K562 (cell line): ENCODE results near the gene MED16. TPM values are rescaled to one million over a fixed set of nuclear protein-coding genes. Genes with fewer than 3 reads are reported as not detected.

Source experiments
- CAMTA2 ChIP-seq: fragments of 250-450 bp; sonication (Bioruptor Pico); conservative IDR thresholded peaks from 2 replicates; pipeline ENCODE4 v1.5.1; 2022
- CCNT2 ChIP-seq: IDR thresholded peaks from 2 replicates; pipeline ENCODE4 v1.6.1; 2011; ENCODE audit warnings: borderline replicate concordance, low read depth, mild to moderate bottlenecking, moderate library complexity, mixed read lengths, low read length; ENCODE audit not compliant: insufficient read length; ENCODE audit errors: extremely low read depth
- CTCF ChIP-seq, 3 experiments: IDR thresholded peaks in 2 of 3; conservative IDR thresholded peaks in 1 of 3; 2 replicates each; pipeline ENCODE4 v1.5.1; 2011 to 2012; ENCODE audit warnings: low read length in 3 of 3, mild to moderate bottlenecking in 3 of 3, control low read depth in 2 of 3, improper control_type of control experiment in 1 of 3, inconsistent platforms in 1 of 3, low read depth in 1 of 3, mixed read lengths in 1 of 3, moderate library complexity in 1 of 3; ENCODE audit not compliant: insufficient read depth in 2 of 3
- EZH2 ChIP-seq: IDR thresholded peaks from 2 replicates; pipeline ENCODE4 v1.6.1; 2012; ENCODE audit warnings: low read depth, mild to moderate bottlenecking, inconsistent platforms, low read length, borderline replicate concordance
- FOXP1 ChIP-seq: sonication (generic); formaldehyde crosslinking; IDR thresholded peaks from 2 replicates; pipeline ENCODE4 v1.8.0; 2022; ENCODE audit warnings: mild to moderate bottlenecking, missing genetic modification reagents
- HINFP ChIP-seq: fragments of 450-650 bp; conservative IDR thresholded peaks from 2 replicates; pipeline ENCODE4 v1.6.1; 2016; ENCODE audit warnings: missing genetic modification characterization, low read depth, mild to moderate bottlenecking, control low read depth, missing compliant biosample characterization
- HNRNPK ChIP-seq: fragments of 200-400 bp; formaldehyde crosslinking; IDR thresholded peaks from one replicate; pipeline ENCODE4 v1.6.1; 2018; ENCODE audit warnings: mild to moderate bottlenecking, low read depth, low read length; ENCODE audit not compliant: poor library complexity, severe bottlenecking
- KAT7 ChIP-seq: sonication (generic); formaldehyde crosslinking; IDR thresholded peaks from 2 replicates; pipeline ENCODE4 v1.8.0; 2022; ENCODE audit warnings: missing genetic modification reagents, mild to moderate bottlenecking, borderline replicate concordance
- MEF2A ChIP-seq: IDR thresholded peaks from 2 replicates; pipeline ENCODE4 v1.6.1; 2011; ENCODE audit warnings: low read depth, mild to moderate bottlenecking, low read length, moderate library complexity; ENCODE audit not compliant: control insufficient read depth
- MYNN ChIP-seq, 2 experiments: sonication (generic); formaldehyde crosslinking in 1 of 2; IDR thresholded peaks; 2 replicates each; pipeline versions ENCODE4 v1.5.0 to v1.6.1; 2016 to 2020; ENCODE audit warnings: antibody characterized with exemption in 1 of 2, missing genetic modification reagents in 1 of 2
- NFATC3 ChIP-seq: fragments of 450-650 bp; IDR thresholded peaks from 2 replicates; pipeline ENCODE4 v1.6.1; 2017; ENCODE audit warnings: mild to moderate bottlenecking
- PCBP1 ChIP-seq: fragments of 200-400 bp; formaldehyde crosslinking; IDR thresholded peaks from 2 replicates; pipeline ENCODE4 v1.6.1; 2018; ENCODE audit warnings: mild to moderate bottlenecking, low read depth, low read length; ENCODE audit not compliant: poor library complexity, severe bottlenecking
- ZBTB7A ChIP-seq: IDR thresholded peaks from 2 replicates; pipeline ENCODE4 v1.6.1; 2011; ENCODE audit warnings: low read depth, mild to moderate bottlenecking, low read length, moderate library complexity, borderline replicate concordance; ENCODE audit not compliant: control insufficient read depth
- ZNF696 ChIP-seq: fragments of 250-450 bp; sonication (Bioruptor Pico); conservative IDR thresholded peaks from 2 replicates; pipeline ENCODE4 v1.4.0; 2020; ENCODE audit warnings: mild to moderate bottlenecking, moderate library complexity
- polyA plus RNA-seq, 8 experiments: library from polyadenylated mRNA; depleted of rRNA in 4 of 8; stranded (reverse) in 5 of 8; unstranded in 3 of 8; fragments of >200 nt; fragmentation: Nextera tagmentation in 2 of 8; fragmentation: Illumina TruSeq in 1 of 8; extraction: Ambion mirVana in 2 of 8; extraction: Trizol in 1 of 8; gene quantifications; 2 replicates each; pipeline versions ENCODE4 v1.2.1 to v1.2.3, GENCODE V29; 2011 to 2014; ENCODE audit warnings: inconsistent platforms in 1 of 8, missing spikeins in 1 of 8
- total RNA-seq, 7 experiments: library from RNA; depleted of rRNA in 6 of 7; stranded (reverse); fragments of >200 nt in 6 of 7; fragmentation: Illumina TruSeq in 2 of 7; extraction: Trizol in 2 of 7; gene quantifications; 2 replicates each; pipeline versions ENCODE4 v1.2.1 to v1.2.3, GENCODE V29; 2011 to 2021; ENCODE audit warnings: low replicate concordance in 1 of 7
- TF ChIP-seq, protein P1 (sequence below): fragments of 450-650 bp; formaldehyde crosslinking; IDR thresholded peaks from 2 replicates; pipeline ENCODE4 v1.4.0; 2022; ENCODE audit warnings: mild to moderate bottlenecking, moderate library complexity
- TF ChIP-seq, protein P2 (sequence below): fragments of 450-650 bp; IDR thresholded peaks from 2 replicates; pipeline ENCODE4 v1.7.1; 2018; ENCODE audit warnings: mild to moderate bottlenecking, low read depth; ENCODE audit not compliant: partially characterized antibody

Gene MED16
- total and polyA plus RNA-seq, 9 of the 15 experiments (the other 6 are each of a cell fraction or from before 2014, with no cell fraction given): 0.89 to 59.9 (median 8.6) TPM

GRCh38 chr19:831407-832369 lies 61.3 kb downstream of the MED16 start (continued):
- TF ChIP-seq HINFP (tag) (no peak), MEF2A (no peak), ZNF696 (CRISPR knock-in tag) (no peak), PCBP1 (no peak), CTCF (IDR thresholded peaks at IDR 0.05 in 2 of 3, conservative IDR thresholded peaks at IDR 0.05 in 1 of 3; ENCODE audit: insufficient read depth in 2 of 3, low read depth in 1 of 3, low read length in 3 of 3) (no peak), CCNT2 (no peak), EZH2 (no peak), KAT7 (CRISPR knock-in tag) (no peak), HNRNPK (no peak), ZBTB7A (peak; percentile 49; the same call in 1 of the 2 replicates), NFATC3 (no peak), MYNN (IDR thresholded peaks at IDR 0.05) (no peak), MYNN (CRISPR knock-in tag; IDR thresholded peaks at IDR 0.05) (no peak), FOXP1 (CRISPR knock-in tag) (no peak), CAMTA2 (CRISPR knock-in tag) (no peak)
- TF ChIP-seq, protein P1, sequence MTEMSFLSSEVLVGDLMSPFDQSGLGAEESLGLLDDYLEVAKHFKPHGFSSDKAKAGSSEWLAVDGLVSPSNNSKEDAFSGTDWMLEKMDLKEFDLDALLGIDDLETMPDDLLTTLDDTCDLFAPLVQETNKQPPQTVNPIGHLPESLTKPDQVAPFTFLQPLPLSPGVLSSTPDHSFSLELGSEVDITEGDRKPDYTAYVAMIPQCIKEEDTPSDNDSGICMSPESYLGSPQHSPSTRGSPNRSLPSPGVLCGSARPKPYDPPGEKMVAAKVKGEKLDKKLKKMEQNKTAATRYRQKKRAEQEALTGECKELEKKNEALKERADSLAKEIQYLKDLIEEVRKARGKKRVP (CRISPR knock-in tag): no peak
- TF ChIP-seq, protein P2, sequence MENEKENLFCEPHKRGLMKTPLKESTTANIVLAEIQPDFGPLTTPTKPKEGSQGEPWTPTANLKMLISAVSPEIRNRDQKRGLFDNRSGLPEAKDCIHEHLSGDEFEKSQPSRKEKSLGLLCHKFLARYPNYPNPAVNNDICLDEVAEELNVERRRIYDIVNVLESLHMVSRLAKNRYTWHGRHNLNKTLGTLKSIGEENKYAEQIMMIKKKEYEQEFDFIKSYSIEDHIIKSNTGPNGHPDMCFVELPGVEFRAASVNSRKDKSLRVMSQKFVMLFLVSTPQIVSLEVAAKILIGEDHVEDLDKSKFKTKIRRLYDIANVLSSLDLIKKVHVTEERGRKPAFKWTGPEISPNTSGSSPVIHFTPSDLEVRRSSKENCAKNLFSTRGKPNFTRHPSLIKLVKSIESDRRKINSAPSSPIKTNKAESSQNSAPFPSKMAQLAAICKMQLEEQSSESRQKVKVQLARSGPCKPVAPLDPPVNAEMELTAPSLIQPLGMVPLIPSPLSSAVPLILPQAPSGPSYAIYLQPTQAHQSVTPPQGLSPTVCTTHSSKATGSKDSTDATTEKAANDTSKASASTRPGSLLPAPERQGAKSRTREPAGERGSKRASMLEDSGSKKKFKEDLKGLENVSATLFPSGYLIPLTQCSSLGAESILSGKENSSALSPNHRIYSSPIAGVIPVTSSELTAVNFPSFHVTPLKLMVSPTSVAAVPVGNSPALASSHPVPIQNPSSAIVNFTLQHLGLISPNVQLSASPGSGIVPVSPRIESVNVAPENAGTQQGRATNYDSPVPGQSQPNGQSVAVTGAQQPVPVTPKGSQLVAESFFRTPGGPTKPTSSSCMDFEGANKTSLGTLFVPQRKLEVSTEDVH: no peak
